ENCODE measurements around the gene HYAL3.

DNA sequence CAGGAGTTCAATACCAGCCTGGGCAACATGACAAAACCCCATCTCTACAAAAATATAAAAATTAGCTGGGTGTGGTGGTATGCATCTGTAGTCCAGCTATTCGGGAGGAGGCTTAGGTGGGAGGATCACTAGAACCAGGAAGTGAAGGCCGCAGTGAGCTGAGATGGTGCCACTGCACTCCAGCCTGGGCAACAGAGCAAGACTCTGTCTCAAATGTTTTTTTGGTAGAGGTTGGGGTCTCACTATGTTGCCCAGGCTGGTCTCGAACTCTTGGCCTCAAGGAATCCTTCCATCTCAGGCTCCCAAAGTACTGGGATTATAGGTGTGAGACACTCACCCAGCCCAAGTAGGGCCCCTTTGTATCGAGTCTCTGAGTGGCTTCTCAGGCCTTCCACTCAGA lies 5.1 kb downstream of the HYAL3 start:
- TF ChIP-seq, protein P1, sequence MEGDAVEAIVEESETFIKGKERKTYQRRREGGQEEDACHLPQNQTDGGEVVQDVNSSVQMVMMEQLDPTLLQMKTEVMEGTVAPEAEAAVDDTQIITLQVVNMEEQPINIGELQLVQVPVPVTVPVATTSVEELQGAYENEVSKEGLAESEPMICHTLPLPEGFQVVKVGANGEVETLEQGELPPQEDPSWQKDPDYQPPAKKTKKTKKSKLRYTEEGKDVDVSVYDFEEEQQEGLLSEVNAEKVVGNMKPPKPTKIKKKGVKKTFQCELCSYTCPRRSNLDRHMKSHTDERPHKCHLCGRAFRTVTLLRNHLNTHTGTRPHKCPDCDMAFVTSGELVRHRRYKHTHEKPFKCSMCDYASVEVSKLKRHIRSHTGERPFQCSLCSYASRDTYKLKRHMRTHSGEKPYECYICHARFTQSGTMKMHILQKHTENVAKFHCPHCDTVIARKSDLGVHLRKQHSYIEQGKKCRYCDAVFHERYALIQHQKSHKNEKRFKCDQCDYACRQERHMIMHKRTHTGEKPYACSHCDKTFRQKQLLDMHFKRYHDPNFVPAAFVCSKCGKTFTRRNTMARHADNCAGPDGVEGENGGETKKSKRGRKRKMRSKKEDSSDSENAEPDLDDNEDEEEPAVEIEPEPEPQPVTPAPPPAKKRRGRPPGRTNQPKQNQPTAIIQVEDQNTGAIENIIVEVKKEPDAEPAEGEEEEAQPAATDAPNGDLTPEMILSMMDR (IDR thresholded peaks at IDR 0.05; ENCODE audit: borderline replicate concordance, extremely low read depth, low read length, poor library complexity, severe bottlenecking), result no peak
- TF ChIP-seq EZH2 (IDR thresholded peaks at IDR 0.05; ENCODE audit: borderline replicate concordance, low read depth, low read length, severe bottlenecking), result no peak

All from DND-41 (cell line).